ENCODE data around the gene COX14. TPM values are rescaled to one million over a fixed set of nuclear protein-coding genes. Genes with fewer than 3 reads are reported as not detected.

Gene COX14
- polyA plus RNA-seq, 1 experiment, result 77.0 TPM

DNA sequence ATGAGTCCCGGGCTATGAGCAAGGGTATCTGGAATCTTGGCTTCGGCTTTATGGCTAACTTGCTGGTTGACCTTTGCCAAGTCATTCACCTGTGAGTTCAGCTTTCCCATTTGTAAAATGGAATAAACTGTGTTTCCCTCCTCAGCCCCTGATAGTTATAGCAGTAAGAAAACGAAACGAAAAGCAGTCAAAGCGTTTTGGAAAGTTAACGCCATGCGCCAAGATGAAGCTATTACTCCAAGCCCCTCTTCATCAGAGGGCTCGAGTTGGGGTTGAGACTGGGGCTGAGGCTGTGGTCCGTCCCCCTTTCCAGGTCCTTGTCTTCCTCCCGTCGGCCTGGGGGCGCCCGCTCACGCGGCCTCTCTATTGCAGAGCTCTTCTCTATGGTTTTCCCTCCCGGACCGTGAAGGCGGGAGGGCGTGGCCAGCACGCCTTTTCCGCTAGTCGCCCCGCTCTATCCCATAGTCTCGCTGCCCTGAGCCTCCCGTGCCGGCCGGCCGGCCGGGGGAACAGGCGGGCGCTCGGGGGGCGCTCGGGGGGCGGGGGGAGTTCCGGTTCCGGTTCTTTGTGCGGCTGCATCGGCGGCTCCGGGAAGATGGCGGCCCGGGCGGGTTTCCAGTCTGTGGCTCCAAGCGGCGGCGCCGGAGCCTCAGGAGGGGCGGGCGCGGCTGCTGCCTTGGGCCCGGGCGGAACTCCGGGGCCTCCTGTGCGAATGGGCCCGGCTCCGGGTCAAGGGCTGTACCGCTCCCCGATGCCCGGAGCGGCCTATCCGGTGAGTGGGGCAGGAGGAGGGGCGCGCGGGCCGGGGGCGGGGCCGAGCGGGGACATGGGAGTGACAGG lies 27.0 kb upstream of the COX14 start, which contains the start of gene SMARCD1:
Gene SMARCD1 (plus strand): TSS at position 568 of the 840 bp plus-strand sequence. CDS start 28 bp downstream, at position 596.
- Histone ChIP-seq H3K9me3 (ENCODE audit: control insufficient read depth, insufficient read depth, low read length) (no peaks in the 10 kb centered on the region), H3K27me3 (ENCODE audit: control insufficient read depth, insufficient read depth, low read length) (no peaks in the 10 kb centered on the region), H3K27ac (ENCODE audit: low read depth, low read length) (peak within 1 kb of the TSS; percentile 87), H3K4me3 (ENCODE audit: low read depth, low read length) (peak within 1 kb of the TSS; percentile 82)
- ChIA-PET CTCF (interaction anchor here (0.6 to 3.2 kb wide), 22 partner anchors 9 to 455 kb away, joined by 3 to 32 read pairs (median 4); partner anchors contain the start of gene COX14), POLR2A (interaction anchor here (0.5 to 2.0 kb wide), 17 partner anchors 8 to 902 kb away, joined by 3 to 18 read pairs (median 4); partner anchors contain the start of genes CERS5 and COX14)
- TF ChIP-seq, protein P1, sequence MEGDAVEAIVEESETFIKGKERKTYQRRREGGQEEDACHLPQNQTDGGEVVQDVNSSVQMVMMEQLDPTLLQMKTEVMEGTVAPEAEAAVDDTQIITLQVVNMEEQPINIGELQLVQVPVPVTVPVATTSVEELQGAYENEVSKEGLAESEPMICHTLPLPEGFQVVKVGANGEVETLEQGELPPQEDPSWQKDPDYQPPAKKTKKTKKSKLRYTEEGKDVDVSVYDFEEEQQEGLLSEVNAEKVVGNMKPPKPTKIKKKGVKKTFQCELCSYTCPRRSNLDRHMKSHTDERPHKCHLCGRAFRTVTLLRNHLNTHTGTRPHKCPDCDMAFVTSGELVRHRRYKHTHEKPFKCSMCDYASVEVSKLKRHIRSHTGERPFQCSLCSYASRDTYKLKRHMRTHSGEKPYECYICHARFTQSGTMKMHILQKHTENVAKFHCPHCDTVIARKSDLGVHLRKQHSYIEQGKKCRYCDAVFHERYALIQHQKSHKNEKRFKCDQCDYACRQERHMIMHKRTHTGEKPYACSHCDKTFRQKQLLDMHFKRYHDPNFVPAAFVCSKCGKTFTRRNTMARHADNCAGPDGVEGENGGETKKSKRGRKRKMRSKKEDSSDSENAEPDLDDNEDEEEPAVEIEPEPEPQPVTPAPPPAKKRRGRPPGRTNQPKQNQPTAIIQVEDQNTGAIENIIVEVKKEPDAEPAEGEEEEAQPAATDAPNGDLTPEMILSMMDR (IDR thresholded peaks at IDR 0.05; ENCODE audit: low read depth, low read length), result peak; percentile 53
- DNase-seq (ENCODE audit: low read depth, low spot score), result peak; percentile 81

DNA sequence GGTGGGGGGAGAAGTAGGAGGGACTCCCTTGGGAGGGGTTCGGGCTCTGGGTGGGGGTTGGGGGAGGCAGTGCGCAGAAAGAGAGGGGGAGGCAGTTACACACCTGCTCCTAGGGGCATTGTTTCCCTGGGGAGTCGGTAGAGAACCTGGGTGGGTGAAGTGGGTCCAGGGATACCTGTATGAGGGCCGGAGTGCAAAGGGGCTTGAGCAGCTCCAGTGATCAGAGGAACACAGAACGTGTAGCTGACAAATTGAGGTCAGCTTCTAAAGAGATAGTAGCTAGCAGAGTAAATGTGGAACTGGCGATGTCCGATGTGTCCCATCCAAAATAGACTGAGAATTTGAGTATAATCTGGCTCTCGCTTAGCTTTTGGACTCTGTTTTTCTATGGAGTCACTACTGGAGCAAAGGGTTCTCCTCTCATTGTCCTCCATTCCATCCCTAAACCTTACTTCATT lies 26.4 kb upstream of the COX14 start:
- no peaks in the 10 kb centered on the region for H3K27me3 ChIP-seq (ENCODE audit: control insufficient read depth, insufficient read depth, low read length)
- no peak for DNase-seq (ENCODE audit: low read depth, low spot score)
- ChIA-PET CTCF (interaction anchor here (0.6 to 3.2 kb wide), 10 partner anchors 15 to 454 kb away, joined by 3 to 32 read pairs (median 4); partner anchors contain the start of gene COX14), POLR2A (interaction anchor here (0.5 to 2.0 kb wide), 6 partner anchors 11 to 228 kb away, joined by 3 to 18 read pairs (median 4); partner anchors contain the start of genes CERS5 and COX14)
- TF ChIP-seq, protein P1 (IDR thresholded peaks at IDR 0.05; ENCODE audit: low read depth, low read length), result no peak
- no peaks in the 10 kb centered on the region for H3K9me3 ChIP-seq (ENCODE audit: control insufficient read depth, insufficient read depth, low read length)
- H3K27ac ChIP-seq (ENCODE audit: low read depth, low read length), result no peak overlapping the region
- H3K4me3 ChIP-seq (ENCODE audit: low read depth, low read length), result peak overlapping the region; percentile 82

DNA sequence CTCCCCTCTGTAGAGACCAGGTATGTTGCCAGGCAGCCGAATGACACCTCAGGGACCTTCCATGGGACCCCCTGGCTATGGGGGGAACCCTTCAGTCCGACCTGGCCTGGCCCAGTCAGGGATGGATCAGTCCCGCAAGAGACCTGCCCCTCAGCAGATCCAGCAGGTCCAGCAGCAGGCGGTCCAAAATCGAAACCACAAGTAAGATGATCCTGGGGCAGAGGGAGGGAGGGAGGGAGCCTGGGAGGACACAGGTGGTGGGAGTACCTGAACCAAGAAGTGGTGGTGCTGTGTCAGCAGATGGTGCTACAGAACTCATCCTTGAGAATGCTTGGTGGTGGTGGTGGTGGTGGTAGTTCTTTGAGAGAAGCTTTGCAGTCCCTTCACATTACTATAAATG lies 25.9 kb upstream of the COX14 start:
- Histone ChIP-seq H3K9me3 (ENCODE audit: control insufficient read depth, insufficient read depth, low read length) (no peaks in the 10 kb centered on the region), H3K27ac (ENCODE audit: low read depth, low read length) (no peak overlapping the region), H3K4me3 (ENCODE audit: low read depth, low read length) (peak overlapping the region; percentile 82), H3K27me3 (ENCODE audit: control insufficient read depth, insufficient read depth, low read length) (no peaks in the 10 kb centered on the region)
- CTCF ChIA-PET, result interaction anchor here (0.8 to 2.5 kb wide), 2 partner anchors 16 to 25 kb away, joined by 3 to 32 read pairs; partner anchors contain the start of gene COX14
- TF ChIP-seq, protein P1 (IDR thresholded peaks at IDR 0.05; ENCODE audit: low read depth, low read length), result no peak
- POLR2A ChIA-PET, result interaction anchor here (0.5 to 2.0 kb wide), 4 partner anchors 26 to 228 kb away, joined by 3 to 18 read pairs (median 6); partner anchors contain the start of genes CERS5 and COX14
- no peak for DNase-seq (ENCODE audit: low read depth, low spot score)

DNA sequence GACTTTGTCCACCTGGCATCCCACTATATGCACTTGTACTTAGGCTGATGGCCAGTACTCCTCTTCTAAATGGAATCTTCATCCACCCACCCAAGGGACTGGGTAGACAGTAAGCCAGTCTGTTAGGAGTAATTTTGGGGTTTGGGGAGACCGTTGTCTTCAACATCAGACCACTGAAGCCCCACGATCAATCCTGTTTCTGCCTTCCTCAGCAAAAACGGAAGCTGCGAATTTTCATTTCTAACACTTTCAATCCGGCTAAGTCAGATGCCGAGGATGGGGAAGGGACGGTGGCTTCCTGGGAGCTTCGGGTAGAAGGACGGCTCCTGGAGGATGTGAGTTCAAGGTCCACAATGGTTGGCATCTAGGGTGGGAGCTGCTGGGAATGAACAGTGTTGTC lies 24.9 kb upstream of the COX14 start:
- no peak overlapping the region for H3K4me3 ChIP-seq (ENCODE audit: low read depth, low read length)
- peak overlapping the region; percentile 68 for H3K27ac ChIP-seq (ENCODE audit: low read depth, low read length)
- no peaks in the 10 kb centered on the region for H3K27me3 ChIP-seq (ENCODE audit: control insufficient read depth, insufficient read depth, low read length)
- ChIA-PET CTCF (interaction anchor here (1.0 to 2.1 kb wide), 8 partner anchors 12 to 228 kb away, joined by 3 to 11 read pairs (median 4); partner anchors contain the start of genes COX14 and GPD1), POLR2A (no interaction called here)
- TF ChIP-seq, protein P1 (IDR thresholded peaks at IDR 0.05; ENCODE audit: low read depth, low read length), result no peak
- no peaks in the 10 kb centered on the region for H3K9me3 ChIP-seq (ENCODE audit: control insufficient read depth, insufficient read depth, low read length)
- no peak for DNase-seq (ENCODE audit: low read depth, low spot score)

Measured in AG04450 (cell line).